GM19395 (cell line): ENCODE data around the gene TGOLN2.

ENCODE experiments used
- ATAC-seq: cut with Tn5 transposase; IDR thresholded peaks from one replicate; pipeline ENCODE4 v1.9.1; 2021; ENCODE audit warnings: mild to moderate bottlenecking, moderate library complexity; ENCODE audit not compliant: unreplicated experiment

The TGOLN2 gene

GRCh38 chr2:85309699-85310321 lies 18.0 kb downstream of the TGOLN2 start:
- ATAC-seq = peak; percentile 40

- ATAC-seq = peak; percentile 36
These were observed 18.8 kb downstream of the TGOLN2 start for GRCh38 chr2:85308896-85309555.

GRCh38 chr2:85308201-85308600 lies 19.6 kb downstream of the TGOLN2 start:
- no peak for ATAC-seq

- no peak for ATAC-seq
These were observed 20.3 kb downstream of the TGOLN2 start for GRCh38 chr2:85307527-85307897.

GRCh38 chr2:85303780-85304531 lies 23.8 kb downstream of the TGOLN2 start:
- no peak for ATAC-seq

- ATAC-seq = no peak
These were observed 25.7 kb downstream of the TGOLN2 start for GRCh38 chr2:85302121-85302520.

GRCh38 chr2:85291425-85292023 lies 36.3 kb downstream of the TGOLN2 start:
- ATAC-seq = no peak

GRCh38 chr2:85288244-85288725 lies 39.5 kb downstream of the TGOLN2 start:
- ATAC-seq = no peak

GRCh38 chr2:85287721-85288120 lies 40.1 kb downstream of the TGOLN2 start:
- no peak for ATAC-seq

GRCh38 chr2:85286918-85287317 lies 40.9 kb downstream of the TGOLN2 start:
- no peak for ATAC-seq

GRCh38 chr2:85283641-85284040 lies 44.1 kb downstream of the TGOLN2 start:
- no peak for ATAC-seq

- ATAC-seq = no peak
These were observed 44.9 kb downstream of the TGOLN2 start for GRCh38 chr2:85282914-85283313.

GRCh38 chr2:85281553-85281952 lies 46.2 kb downstream of the TGOLN2 start:
- ATAC-seq = no peak

- no peak for ATAC-seq
These were observed 49.4 kb downstream of the TGOLN2 start for GRCh38 chr2:85278361-85278760.

- no peak for ATAC-seq
These were observed 50.2 kb downstream of the TGOLN2 start for GRCh38 chr2:85277416-85278158.

GRCh38 chr2:85276571-85277118 lies 51.1 kb downstream of the TGOLN2 start:
- no peak for ATAC-seq

- no peak for ATAC-seq
These were observed 51.7 kb downstream of the TGOLN2 start for GRCh38 chr2:85275984-85276540.

GRCh38 chr2:85273738-85274731 lies 53.8 kb downstream of the TGOLN2 start:
- no peak for ATAC-seq

- no peak for ATAC-seq
These were observed 55.4 kb downstream of the TGOLN2 start for GRCh38 chr2:85272357-85272756.
